Mesendoderm (in vitro differentiated cells): ENCODE data around the gene MRPS18B.
A peak's percentile ranks its signal among the peaks of the same experiment; 100 is the strongest.
"Not testable (repeated sequence)": the region's sequence is repeated elsewhere in the genome, so short reads cannot be mapped to it uniquely, and the experiment has no call there.

Source experiments
- DNase-seq: peaks from one replicate; pipeline ENCODE4 v3.0.0; 2013
- H2AK5ac ChIP-seq: 2 replicates; pipeline ENCODE4 v1.6.1; 2013; ENCODE audit warnings: low read length, inconsistent platforms
- H2BK120ac ChIP-seq: 2 replicates; pipeline ENCODE4 v1.6.1; 2013; ENCODE audit warnings: low read depth, mild to moderate bottlenecking, low read length, moderate library complexity, mixed read lengths
- H2BK15ac ChIP-seq: replicated peaks from 2 replicates; pipeline ENCODE4 v1.6.1; 2013; ENCODE audit warnings: low read depth, mild to moderate bottlenecking, moderate library complexity
- H2BK5ac ChIP-seq: 2 replicates; pipeline ENCODE4 v1.6.1; 2013; ENCODE audit warnings: low read length, inconsistent platforms
- H3K18ac ChIP-seq: 2 replicates; pipeline ENCODE4 v1.6.1; 2013; ENCODE audit warnings: mild to moderate bottlenecking, low read length, mixed read lengths
- H3K23ac ChIP-seq: one replicate; pipeline ENCODE4 v1.6.1; 2013; ENCODE audit warnings: low read length
- H3K27ac ChIP-seq: 2 replicates; pipeline ENCODE4 v1.5.1; 2013; ENCODE audit warnings: low read depth, mild to moderate bottlenecking, inconsistent platforms, low read length, moderate library complexity
- H3K27me3 ChIP-seq: 2 replicates; pipeline ENCODE4 v1.6.1; 2013; ENCODE audit warnings: low read length, control low read depth, mild to moderate bottlenecking, inconsistent platforms; ENCODE audit not compliant: insufficient read depth, poor library complexity
- H3K36me3 ChIP-seq: 2 replicates; pipeline ENCODE4 v1.6.1; 2013; ENCODE audit warnings: low read length, inconsistent platforms; ENCODE audit not compliant: control insufficient read depth, insufficient read depth
- H3K4ac ChIP-seq: one replicate; pipeline ENCODE4 v1.6.1; 2013; ENCODE audit warnings: low read depth, mild to moderate bottlenecking, low read length, moderate library complexity
- H3K4me1 ChIP-seq: 2 replicates; pipeline ENCODE4 v1.6.1; 2013; ENCODE audit warnings: low read depth, low read length, inconsistent platforms; ENCODE audit not compliant: control insufficient read depth
- H3K4me2 ChIP-seq: 2 replicates; pipeline ENCODE4 v1.6.1; 2013; ENCODE audit warnings: low read length
- H3K4me3 ChIP-seq: 2 replicates; pipeline ENCODE4 v1.5.1; 2013; ENCODE audit warnings: mild to moderate bottlenecking, low read length
- H3K56ac ChIP-seq: one replicate; pipeline ENCODE4 v1.6.1; 2013; ENCODE audit warnings: low read length
- H3K79me1 ChIP-seq: 2 replicates; pipeline ENCODE4 v1.6.1; 2013; ENCODE audit warnings: low read length, inconsistent platforms
- H3K79me2 ChIP-seq: 2 replicates; pipeline ENCODE4 v1.6.1; 2013; ENCODE audit warnings: mild to moderate bottlenecking, low read length; ENCODE audit not compliant: control insufficient read depth, insufficient read depth
- H3K9ac ChIP-seq: 2 replicates; pipeline ENCODE4 v1.6.1; 2013; ENCODE audit warnings: low read length, inconsistent platforms
- H4K5ac ChIP-seq: one replicate; pipeline ENCODE4 v1.6.1; 2013; ENCODE audit warnings: low read length
- H4K8ac ChIP-seq: one replicate; pipeline ENCODE4 v1.6.1; 2013; ENCODE audit warnings: low read depth, mild to moderate bottlenecking, control low read depth, low read length, moderate library complexity
- WGBS: extraction: QIAGEN DNeasy Blood & Tissue Kit; methylation state at CpG from one replicate; pipeline ENCODE4 v1.1.7; 2013; ENCODE audit warnings: low lambda C conversion rate, missing lambda C conversion rate; ENCODE audit not compliant: insufficient coverage; ENCODE audit errors: extremely low coverage; 5-methylcytosine and 5-hydroxymethylcytosine counted together

MRPS18B gene

GRCh38 chr6:30656513-30656912 is 38.9 kb downstream of the MRPS18B start:
- no peak for DNase-seq
- no peak overlapping the region for H3K4me3 ChIP-seq
- H3K4me1 ChIP-seq, result no peaks in the 10 kb centered on the region
- H3K4me2 ChIP-seq, result no peak overlapping the region
- no peak overlapping the region for H3K4ac ChIP-seq
- no peak overlapping the region for H3K23ac ChIP-seq
- WGBS, result no CpG with 5 or more reads among the region's 7 CpGs
- no peak overlapping the region for H4K8ac ChIP-seq
- no peak overlapping the region for H2BK120ac ChIP-seq
- no peaks in the 10 kb centered on the region for H3K27me3 ChIP-seq
- no peak overlapping the region for H3K27ac ChIP-seq
- H3K9ac ChIP-seq, result no peak overlapping the region
- no peak overlapping the region for H2AK5ac ChIP-seq
- no peak overlapping the region for H3K56ac ChIP-seq
- peaks cover 26% of the 10 kb centered on the region for H3K36me3 ChIP-seq
- H2BK5ac ChIP-seq, result no peak overlapping the region
- no peaks in the 10 kb centered on the region for H3K79me2 ChIP-seq
- H3K79me1 ChIP-seq, result no peaks in the 10 kb centered on the region
- no peak overlapping the region for H3K18ac ChIP-seq
- H4K5ac ChIP-seq, result no peak overlapping the region
- H2BK15ac ChIP-seq, result no peak overlapping the region

DNA sequence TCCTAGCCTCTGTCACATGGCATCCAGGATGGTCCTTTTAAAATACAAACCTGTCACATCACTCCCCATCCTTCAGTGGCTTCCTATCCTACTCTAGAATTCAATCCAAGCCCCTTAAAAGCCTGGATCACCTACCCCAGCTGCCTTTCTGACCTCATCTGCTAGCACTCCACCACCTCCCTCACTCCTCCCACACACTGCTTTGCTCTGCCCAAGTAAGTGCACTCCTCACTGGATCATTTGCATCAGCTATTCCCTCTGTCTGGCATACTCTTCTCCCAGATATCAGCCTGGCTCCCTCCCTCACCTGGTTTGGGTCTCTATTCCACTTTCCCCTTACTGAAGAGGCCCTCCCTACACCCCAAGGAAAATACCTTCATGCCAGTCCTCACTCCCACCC is 39.8 kb downstream of the MRPS18B start:
- Histone ChIP-seq H3K4me2 (no peak overlapping the region), H3K79me1 (no peaks in the 10 kb centered on the region), H2AK5ac (no peak overlapping the region), H3K56ac (no peak overlapping the region), H4K5ac (no peak overlapping the region), H4K8ac (no peak overlapping the region), H3K9ac (no peak overlapping the region), H3K23ac (no peak overlapping the region), H3K27ac (no peak overlapping the region), H2BK15ac (no peak overlapping the region), H3K27me3 (no peaks in the 10 kb centered on the region), H2BK120ac (no peak overlapping the region), H3K79me2 (no peaks in the 10 kb centered on the region), H3K4me3 (no peak overlapping the region), H2BK5ac (no peak overlapping the region), H3K18ac (no peak overlapping the region), H3K4me1 (no peaks in the 10 kb centered on the region), H3K36me3 (peaks cover 25% of the 10 kb centered on the region), H3K4ac (no peak overlapping the region)
- DNase-seq, result no peak

DNA sequence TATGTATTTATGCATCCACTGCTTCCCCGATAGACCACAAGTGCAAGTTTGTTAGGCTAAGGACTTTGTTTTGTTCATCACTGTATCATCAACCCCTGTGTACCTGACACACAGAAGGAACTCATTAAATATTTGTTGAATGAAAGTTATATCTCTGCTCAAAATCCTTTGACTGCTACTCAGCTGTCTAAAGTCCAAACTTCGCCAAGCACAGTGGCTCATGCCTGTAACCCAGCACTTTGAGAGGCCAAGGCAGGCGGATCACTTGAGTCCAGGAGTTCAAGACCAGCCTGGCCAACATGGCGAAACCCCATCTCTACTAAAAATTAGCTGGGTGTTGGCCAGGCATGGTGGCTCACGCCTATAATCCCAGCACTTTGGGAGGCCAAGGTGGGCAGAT is 40.3 kb downstream of the MRPS18B start:
- not testable (repeated sequence) for H4K5ac ChIP-seq, H3K18ac ChIP-seq, H3K27ac ChIP-seq, H3K56ac ChIP-seq, H2BK15ac ChIP-seq, H3K23ac ChIP-seq, H4K8ac ChIP-seq, H3K4me2 ChIP-seq, DNase-seq, H3K4ac ChIP-seq, H3K4me3 ChIP-seq, H2BK5ac ChIP-seq, H2AK5ac ChIP-seq, H3K27me3 ChIP-seq, H3K9ac ChIP-seq, H3K4me1 ChIP-seq, H3K79me2 ChIP-seq, H3K79me1 ChIP-seq, H2BK120ac ChIP-seq
- H3K36me3 ChIP-seq, result peaks cover 21% of the 10 kb centered on the region
- no CpG with 5 or more reads among the region's 5 CpGs for WGBS

GRCh38 chr6:30664994-30665767 is 47.5 kb downstream of the MRPS18B start:
- H2BK120ac ChIP-seq, result no peak overlapping the region
- H3K27ac ChIP-seq, result no peak overlapping the region
- H2BK5ac ChIP-seq, result no peak overlapping the region
- WGBS, result no CpG with 5 or more reads among the region's 34 CpGs
- H4K5ac ChIP-seq, result no peak overlapping the region
- no peak overlapping the region for H4K8ac ChIP-seq
- DNase-seq, result no peak
- peaks cover 5% of the 10 kb centered on the region for H3K36me3 ChIP-seq
- H2AK5ac ChIP-seq, result no peak overlapping the region
- H3K79me1 ChIP-seq, result no peaks in the 10 kb centered on the region
- no peak overlapping the region for H3K4ac ChIP-seq
- no peak overlapping the region for H3K4me2 ChIP-seq
- no peak overlapping the region for H3K23ac ChIP-seq
- no peak overlapping the region for H3K56ac ChIP-seq
- H3K4me1 ChIP-seq, result no peaks in the 10 kb centered on the region
- no peaks in the 10 kb centered on the region for H3K79me2 ChIP-seq
- no peak overlapping the region for H3K18ac ChIP-seq
- H3K4me3 ChIP-seq, result no peak overlapping the region
- no peak overlapping the region for H3K9ac ChIP-seq
- H2BK15ac ChIP-seq, result no peak overlapping the region
- H3K27me3 ChIP-seq, result no peaks in the 10 kb centered on the region

DNA sequence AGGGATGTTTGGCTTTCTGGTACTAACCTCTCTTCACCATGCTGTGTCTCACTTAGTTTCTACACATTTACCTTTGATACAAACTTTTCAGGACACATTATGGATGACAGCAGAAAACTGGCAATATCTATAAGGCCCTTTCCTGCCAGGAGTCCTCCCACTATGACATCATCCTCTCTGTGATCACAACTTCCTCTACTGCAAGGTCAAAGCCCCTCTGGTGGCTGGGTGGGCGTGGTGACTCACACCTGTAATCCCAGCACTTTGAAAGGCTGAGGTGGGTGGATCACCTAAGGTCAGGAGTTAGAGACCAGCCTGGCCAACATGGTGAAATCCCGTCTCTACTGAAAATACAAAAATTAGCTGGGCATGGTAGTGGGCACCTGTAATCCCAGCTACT is 48.7 kb downstream of the MRPS18B start:
- not testable (repeated sequence) for H3K36me3 ChIP-seq, H3K79me1 ChIP-seq, H3K4ac ChIP-seq, H2BK120ac ChIP-seq, H2BK5ac ChIP-seq, H3K23ac ChIP-seq, H3K4me1 ChIP-seq, H2BK15ac ChIP-seq, H3K4me2 ChIP-seq, H2AK5ac ChIP-seq, H4K8ac ChIP-seq, H3K56ac ChIP-seq, H4K5ac ChIP-seq, H3K18ac ChIP-seq, H3K9ac ChIP-seq, H3K79me2 ChIP-seq, H3K27me3 ChIP-seq, H3K27ac ChIP-seq, H3K4me3 ChIP-seq
- DNase-seq, result peak; percentile 55
- WGBS, result no CpG with 5 or more reads among the region's 2 CpGs
